ENCODE data around the gene URB1. TPM values are rescaled to one million over a fixed set of nuclear protein-coding genes. Genes with fewer than 3 reads are reported as not detected.

The URB1 gene
- total and polyA plus RNA-seq, 9 of the 15 experiments (the other 6 are each of a cell fraction or from before 2014, with no cell fraction given): 0.97 to 53.6 (median 21.5) TPM

DNA sequence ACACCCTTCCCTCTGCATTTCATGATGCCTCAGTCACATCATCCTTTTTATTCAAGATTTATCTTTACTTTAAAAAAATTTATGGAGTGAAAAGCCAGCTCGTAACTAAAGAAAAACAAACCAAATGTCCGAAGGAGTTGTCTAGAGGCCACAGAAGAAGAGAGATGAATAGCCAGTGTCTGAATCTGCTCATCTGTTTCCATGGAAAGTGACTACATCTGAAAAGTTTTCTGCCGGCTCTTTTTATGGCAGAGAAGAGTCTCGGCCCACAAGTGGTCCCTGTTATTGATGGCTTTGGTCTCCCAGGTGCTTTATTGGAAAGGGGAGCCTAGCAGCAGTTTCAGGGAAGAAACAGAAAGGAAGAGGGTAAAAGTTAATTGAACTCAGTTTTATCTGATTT lies 25.3 kb upstream of the URB1 start (continued):
- TF ChIP-seq E2F3 (CRISPR knock-in tag; IDR thresholded peaks at IDR 0.05) (no peak), GATAD2B (IDR thresholded peaks at IDR 0.05; ENCODE audit: borderline replicate concordance) (no peak), ARID1B (IDR thresholded peaks at IDR 0.05) (no peak)

DNA sequence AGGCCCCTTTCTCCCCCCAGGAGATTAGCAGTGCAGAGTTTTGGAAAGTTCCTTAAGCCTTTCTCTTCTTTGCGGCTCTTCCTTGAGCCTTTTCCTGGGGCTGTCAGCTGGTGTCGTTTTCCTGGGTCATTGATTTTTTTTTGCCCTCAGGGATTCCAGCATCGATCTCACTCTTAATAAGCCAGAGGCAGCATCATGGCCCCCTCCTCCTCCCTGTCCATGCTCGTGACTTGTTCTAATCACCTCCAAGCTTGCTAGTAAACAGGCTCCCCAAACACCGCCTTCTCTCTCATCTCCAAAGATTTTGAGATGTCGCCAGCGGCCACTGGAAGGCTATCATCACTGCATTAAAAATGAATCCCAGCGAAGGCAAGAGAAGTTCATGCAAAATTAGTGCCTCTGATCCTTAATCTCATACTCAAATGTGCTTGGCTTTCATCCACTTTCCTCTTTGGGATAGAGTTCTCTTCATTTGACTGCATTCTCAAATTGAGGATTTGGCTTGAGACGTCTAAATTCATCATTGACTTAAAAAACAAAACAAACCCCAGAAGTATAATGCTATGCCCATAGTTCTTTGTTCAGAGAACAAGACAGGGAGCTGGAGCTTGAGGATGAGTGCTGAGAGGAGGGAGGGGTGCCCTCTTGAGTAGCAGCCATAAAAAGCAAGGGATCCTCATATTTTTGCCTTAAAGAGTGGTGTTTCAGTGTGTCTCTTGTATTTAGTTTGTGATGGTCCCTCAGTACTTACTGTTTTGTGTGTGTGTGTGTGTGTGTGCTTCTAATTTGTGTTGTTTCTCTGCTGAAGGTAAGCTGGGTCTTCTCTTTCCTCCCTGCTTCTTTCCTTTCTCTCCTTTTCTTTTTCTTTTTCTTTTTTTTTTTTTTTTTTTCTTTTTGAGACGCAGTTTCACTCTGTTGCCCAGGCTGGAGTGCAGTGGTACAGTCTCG lies 22.9 kb upstream of the URB1 start:
- DNase-seq (ENCODE audit: extremely low read depth in 1 of 4, low spot score in 3 of 4) (no peak), FAIRE-seq (no peak), ATAC-seq (peak; percentile 44; the same call in 2 of the 3 replicates)
- Histone ChIP-seq H3K4me2 (ENCODE audit: insufficient read depth, low read length) (no peak overlapping the region), H4K20me1 (replicated peaks; ENCODE audit: control insufficient read depth, insufficient read depth, low read length) (no peaks in the 10 kb centered on the region), H3K9me3 (replicated peaks; ENCODE audit: control insufficient read depth, insufficient read depth, low read depth, low read length) (no peaks in the 10 kb centered on the region), H3K27ac (ENCODE audit: extremely low read depth, low read depth, low read length) (no peak overlapping the region), H3K9ac (ENCODE audit: insufficient read depth in 1 of 2, low read depth in 2 of 2, low read length in 2 of 2) (no peak overlapping the region), H3K79me2 (ENCODE audit: control insufficient read depth, insufficient read depth, low read length) (no peaks in the 10 kb centered on the region), H3K36me3 (ENCODE audit: control insufficient read depth, insufficient read depth, low read length) (no peaks in the 10 kb centered on the region), H3K4me3 (no peak overlapping the region), H3K27me3 (ENCODE audit: control insufficient read depth in 2 of 2, insufficient read depth in 2 of 2, low read length in 2 of 2) (peaks cover 26 to 47% of the 10 kb centered on the region in 2 experiments; a peak in 4 of 5 replicates), H3K9me1 (ENCODE audit: control insufficient read depth, insufficient read depth, low read length) (no peaks in the 10 kb centered on the region), H2AFZ (ENCODE audit: low read depth, low read length) (no peak overlapping the region), H3K4me1 (replicated peaks in 1 of 2; ENCODE audit: control insufficient read depth in 2 of 2, insufficient read depth in 2 of 2, low read length in 2 of 2) (peaks cover 2 to 22% of the 10 kb centered on the region in 2 experiments; a peak in 4 of 5 replicates)
- intact Hi-C loops (cut with micrococcal nuclease): no loop called here
- no TSS peak for BruUV-seq (replicated peaks)
- in situ Hi-C loops (cut with MboI): no loop called here
- 7% methylated on average over 9 of the region's 11 CpGs for WGBS (ENCODE audit: insufficient coverage, low coverage, missing lambda C conversion rate)
- ChIA-PET POLR2A (interaction anchor here (0.7 kb wide), 1 partner anchor 185 kb away, joined by 3 read pairs; no protein-coding TSS in a partner anchor), CTCF (ENCODE audit: low intra/inter-chr PET ratio) (no interaction called here)
- TF ChIP-seq, protein P1, sequence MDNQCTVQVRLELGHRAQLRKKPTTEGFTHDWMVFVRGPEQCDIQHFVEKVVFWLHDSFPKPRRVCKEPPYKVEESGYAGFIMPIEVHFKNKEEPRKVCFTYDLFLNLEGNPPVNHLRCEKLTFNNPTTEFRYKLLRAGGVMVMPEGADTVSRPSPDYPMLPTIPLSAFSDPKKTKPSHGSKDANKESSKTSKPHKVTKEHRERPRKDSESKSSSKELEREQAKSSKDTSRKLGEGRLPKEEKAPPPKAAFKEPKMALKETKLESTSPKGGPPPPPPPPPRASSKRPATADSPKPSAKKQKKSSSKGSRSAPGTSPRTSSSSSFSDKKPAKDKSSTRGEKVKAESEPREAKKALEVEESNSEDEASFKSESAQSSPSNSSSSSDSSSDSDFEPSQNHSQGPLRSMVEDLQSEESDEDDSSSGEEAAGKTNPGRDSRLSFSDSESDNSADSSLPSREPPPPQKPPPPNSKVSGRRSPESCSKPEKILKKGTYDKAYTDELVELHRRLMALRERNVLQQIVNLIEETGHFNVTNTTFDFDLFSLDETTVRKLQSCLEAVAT (IDR thresholded peaks at IDR 0.05): no peak
- TF ChIP-seq NCOA2 (IDR thresholded peaks at IDR 0.05; ENCODE audit: partially characterized antibody in 2 of 2): peak in 1 of 2 experiments; percentile 96
